Muscle of arm (tissue), 12 donors: ENCODE data around the gene PSMB8. TPM values are rescaled to one million over a fixed set of nuclear protein-coding genes. Genes with fewer than 3 reads are reported as not detected.

Experiments
- DNase-seq: peaks from one replicate; pipeline ENCODE4 v3.0.0-alpha.2; 2013
- polyA plus RNA-seq, 12 donors: library from polyadenylated mRNA; unstranded; fragments of 120-200 nt; gene quantifications; one replicate each; pipeline ENCODE4 v1.2.1, GENCODE V29; 2013; ENCODE audit not compliant: insufficient read length in 12 of 12

PSMB8 gene
- polyA plus RNA-seq, 12 donors = 11.2 to 17.3 (median 12.8) TPM; not detected in 1

GRCh38 chr6:32860674-32861073 is 16.8 kb upstream of the PSMB8 start:
- no peak for DNase-seq

- no peak for DNase-seq
These were observed 14.3 kb upstream of the PSMB8 start for GRCh38 chr6:32858194-32858593.

- DNase-seq = no peak
These were observed 13.5 kb upstream of the PSMB8 start for GRCh38 chr6:32857156-32857891.

- no peak for DNase-seq
These were observed 11.8 kb upstream of the PSMB8 start for GRCh38 chr6:32855467-32856174.

- peak; percentile 52 for DNase-seq
These were observed 10.7 kb upstream of the PSMB8 start for GRCh38 chr6:32854376-32855178.

- DNase-seq = peak; percentile 94
These were observed 9.9 kb upstream of the PSMB8 start, which contains the start of the genes PSMB9 and TAP1 for GRCh38 chr6:32853541-32854375. PSMB9 (plus strand) TSS chr6:32854192; CDS start chr6:32854230, 38 bp downstream. TAP1 (minus strand) TSS chr6:32853704; CDS start chr6:32853636, 68 bp downstream.

GRCh38 chr6:32852844-32853540 is 9.1 kb upstream of the PSMB8 start:
- no peak for DNase-seq

- no peak for DNase-seq
These were observed 8.4 kb upstream of the PSMB8 start for GRCh38 chr6:32852018-32852843.

GRCh38 chr6:32851025-32851424 is 7.2 kb upstream of the PSMB8 start:
- no peak for DNase-seq

GRCh38 chr6:32849126-32849525 is 5.3 kb upstream of the PSMB8 start:
- DNase-seq = no peak

GRCh38 chr6:32847795-32848194 is 3.9 kb upstream of the PSMB8 start:
- no peak for DNase-seq

- DNase-seq = no peak
These were observed 3.2 kb upstream of the PSMB8 start for GRCh38 chr6:32847004-32847403.

GRCh38 chr6:32845384-32845884 is 1.6 kb upstream of the PSMB8 start:
- no peak for DNase-seq

GRCh38 chr6:32844839-32845383 is 1.1 kb upstream of the PSMB8 start:
- DNase-seq = no peak

GRCh38 chr6:32843331-32843978 is 392 bp downstream of the PSMB8 start:
- DNase-seq = no peak

GRCh38 chr6:32842690-32843089 is 1.2 kb downstream of the PSMB8 start:
- DNase-seq = no peak

- DNase-seq = no peak
These were observed 1.7 kb downstream of the PSMB8 start for GRCh38 chr6:32842021-32842650.

GRCh38 chr6:32840604-32841246 is 3.1 kb downstream of the PSMB8 start:
- no peak for DNase-seq
